H1 (cell line): ENCODE data around the gene RFPL1. TPM values are rescaled to one million over a fixed set of nuclear protein-coding genes. Genes with fewer than 3 reads are reported as not detected.

ENCODE experiments used
- CTCF ChIA-PET: fragments of 300-600 bp; sonication (Branson Sonifier 250); formaldehyde crosslinking; loops from one replicate; lab custom pipeline; 2021; ENCODE audit not compliant: partially characterized antibody; lab: Charles Lee
- POLR2A ChIA-PET: fragments of 300-600 bp; sonication (Branson Sonifier 250); formaldehyde crosslinking; loops from one replicate; lab custom pipeline; 2021; ENCODE audit warnings: inconsistent platforms; ENCODE audit not compliant: partially characterized antibody; lab: Charles Lee
- DNase-seq, 2 experiments: peaks; one replicate each; pipeline versions ENCODE4 v3.0.0 to v3.0.0-alpha.2; 2010 to 2022; ENCODE audit warnings: low spot score in 2 of 2, low read depth in 1 of 2, mixed read lengths in 1 of 2
- FAIRE-seq: peaks from 2 replicates; lab custom pipeline; 2011; peaks lifted over from hg19 to GRCh38; lab: Jason Lieb, UNC
- H2AFZ ChIP-seq: 2 replicates; pipeline ENCODE4 v1.8.1; 2012; ENCODE audit warnings: low read length, inconsistent platforms
- H2AK5ac ChIP-seq: 2 replicates; pipeline ENCODE4 v1.6.1; 2013; ENCODE audit warnings: low read depth, low read length
- H2BK120ac ChIP-seq: replicated peaks from 2 replicates; pipeline ENCODE3; 2013; ENCODE audit warnings: low read depth, low read length, inconsistent platforms
- H2BK12ac ChIP-seq: 2 replicates; pipeline ENCODE4 v1.6.1; 2013; ENCODE audit warnings: low read depth, low read length
- H2BK15ac ChIP-seq: 2 replicates; pipeline ENCODE4 v1.6.1; 2013; ENCODE audit warnings: low read length
- H2BK20ac ChIP-seq: 2 replicates; pipeline ENCODE4 v1.6.1; 2013; ENCODE audit warnings: low read length
- H2BK5ac ChIP-seq: 2 replicates; pipeline ENCODE4 v1.6.1; 2013; ENCODE audit warnings: low read depth, low read length
- H3K14ac ChIP-seq: 2 replicates; pipeline ENCODE4 v1.6.1; 2013; ENCODE audit warnings: inconsistent platforms; ENCODE audit not compliant: insufficient read length
- H3K18ac ChIP-seq: 2 replicates; pipeline ENCODE4 v1.6.1; 2013; ENCODE audit warnings: low read length; ENCODE audit errors: extremely low read depth
- H3K23ac ChIP-seq: 2 replicates; pipeline ENCODE4 v1.6.1; 2013; ENCODE audit warnings: inconsistent platforms; ENCODE audit not compliant: insufficient read length
- H3K23me2 ChIP-seq: 2 replicates; pipeline ENCODE4 v1.6.1; 2013; ENCODE audit warnings: low read depth, low read length
- H3K27ac ChIP-seq: 2 replicates; pipeline ENCODE4 v1.6.1; 2011; ENCODE audit warnings: low read depth, low read length, inconsistent platforms
- H3K27me3 ChIP-seq, 4 experiments: replicated peaks in 1 of 4; 1 replicate in 1 of 4; 2 replicates in 3 of 4; pipeline versions ENCODE4 v1.6.1 to v1.8.1; 2011 to 2013; ENCODE audit warnings: low read length in 3 of 4, mild to moderate bottlenecking in 3 of 4, inconsistent platforms in 2 of 4, mixed read lengths in 2 of 4, moderate library complexity in 1 of 4; ENCODE audit not compliant: control insufficient read depth in 3 of 4, insufficient read depth in 3 of 4; ENCODE audit errors: extremely low read depth in 1 of 4
- H3K36me3 ChIP-seq, 4 experiments: 2 replicates each; pipeline versions ENCODE4 v1.6.1 to v1.8.1; 2011 to 2013; ENCODE audit warnings: mild to moderate bottlenecking in 4 of 4, low read length in 3 of 4, moderate library complexity in 2 of 4, control low read depth in 1 of 4, inconsistent platforms in 1 of 4; ENCODE audit not compliant: insufficient read depth in 4 of 4, control insufficient read depth in 2 of 4
- H3K4ac ChIP-seq: replicated peaks from 2 replicates; pipeline ENCODE3; 2013; ENCODE audit warnings: low read length, low read depth, mixed read lengths, inconsistent platforms; ENCODE audit not compliant: insufficient read length
- H3K4me1 ChIP-seq, 4 experiments: replicated peaks in 1 of 4; 1 replicate in 1 of 4; 2 replicates in 3 of 4; pipeline versions ENCODE4 v1.6.1 to v1.8.1; 2011 to 2013; ENCODE audit warnings: low read length in 3 of 4, inconsistent platforms in 2 of 4, mixed read lengths in 1 of 4; ENCODE audit not compliant: insufficient read depth in 4 of 4, control insufficient read depth in 3 of 4
- H3K4me2 ChIP-seq, 2 experiments: 2 replicates each; pipeline versions ENCODE4 v1.6.1 to v1.8.1; 2011 to 2013; ENCODE audit warnings: low read depth in 2 of 2, low read length in 2 of 2, control low read depth in 1 of 2, inconsistent platforms in 1 of 2, mild to moderate bottlenecking in 1 of 2; ENCODE audit not compliant: insufficient read depth in 1 of 2
- H3K4me3 ChIP-seq, 4 experiments: fragments of 200-600, 300-600 bp in 1 of 4; sonication (generic), shearing (Covaris generic), sonication (Bioruptor Twin) in 1 of 4; 2 replicates each; pipeline versions ENCODE4 v1.5.1 to v1.8.1; 2011 to 2016; ENCODE audit warnings: low read length in 4 of 4, low read depth in 3 of 4, control low read depth in 2 of 4, inconsistent platforms in 2 of 4, mild to moderate bottlenecking in 2 of 4, mixed read lengths in 1 of 4, moderate library complexity in 1 of 4; ENCODE audit not compliant: insufficient read depth in 2 of 4; ENCODE audit errors: extremely low read depth in 1 of 4
- H3K56ac ChIP-seq: replicated peaks from 2 replicates; pipeline ENCODE3; 2013; ENCODE audit warnings: low read depth, mild to moderate bottlenecking, mixed read lengths, low read length, inconsistent platforms; ENCODE audit not compliant: insufficient read length
- H3K79me1 ChIP-seq: 2 replicates; pipeline ENCODE4 v1.6.1; 2013; ENCODE audit warnings: low read depth, low read length, control low read depth
- H3K79me2 ChIP-seq, 2 experiments: 2 replicates each; pipeline versions ENCODE4 v1.6.1 to v1.8.1; 2012 to 2013; ENCODE audit warnings: low read length in 2 of 2, mild to moderate bottlenecking in 2 of 2, inconsistent platforms in 1 of 2; ENCODE audit not compliant: insufficient read depth in 2 of 2, control insufficient read depth in 1 of 2
- H3K9ac ChIP-seq, 4 experiments: replicated peaks in 1 of 4; 1 replicate in 1 of 4; 2 replicates in 3 of 4; pipeline versions ENCODE4 v1.6.1 to v1.8.1; 2011 to 2013; ENCODE audit warnings: low read depth in 3 of 4, low read length in 3 of 4, control low read depth in 2 of 4, mild to moderate bottlenecking in 2 of 4, moderate library complexity in 2 of 4, inconsistent platforms in 1 of 4; ENCODE audit errors: extremely low read depth in 1 of 4
- H3K9me3 ChIP-seq, 2 experiments: 2 replicates each; pipeline versions ENCODE4 v1.6.1 to v1.8.1; 2012 to 2013; ENCODE audit warnings: mild to moderate bottlenecking in 2 of 2, moderate library complexity in 2 of 2, control low read depth in 1 of 2, inconsistent platforms in 1 of 2, low read depth in 1 of 2, low read length in 1 of 2, mixed read lengths in 1 of 2; ENCODE audit not compliant: insufficient read depth in 2 of 2
- H4K20me1 ChIP-seq, 2 experiments: replicated peaks in 1 of 2; 2 replicates each; pipeline versions ENCODE3 to v1.8.1; 2011 to 2013; ENCODE audit warnings: inconsistent platforms in 2 of 2, low read length in 2 of 2, mild to moderate bottlenecking in 1 of 2; ENCODE audit not compliant: insufficient read depth in 2 of 2, control insufficient read depth in 1 of 2
- H4K5ac ChIP-seq: 2 replicates; pipeline ENCODE4 v1.6.1; 2013; ENCODE audit warnings: low read length, low read depth, mixed read lengths, inconsistent platforms; ENCODE audit not compliant: insufficient read length
- H4K8ac ChIP-seq: 2 replicates; pipeline ENCODE4 v1.8.0; 2013; ENCODE audit warnings: mild to moderate bottlenecking, moderate library complexity, low read length, inconsistent platforms; ENCODE audit not compliant: insufficient read depth; ENCODE audit errors: extremely low read depth
- H4K91ac ChIP-seq: replicated peaks from 2 replicates; pipeline ENCODE3; 2013; ENCODE audit warnings: low read length, mixed read lengths, inconsistent platforms; ENCODE audit not compliant: insufficient read length
- CREB1 ChIP-seq: IDR thresholded peaks from 2 replicates; pipeline ENCODE4 v1.6.1; 2012; ENCODE audit warnings: inconsistent platforms
- JUN ChIP-seq: IDR thresholded peaks from 2 replicates; pipeline ENCODE4 v1.6.1; 2011; ENCODE audit warnings: low read depth, mild to moderate bottlenecking, improper control_type of control experiment, low read length
- RAD21 ChIP-seq, 2 experiments: IDR thresholded peaks in 1 of 2; conservative IDR thresholded peaks in 1 of 2; 2 replicates each; pipeline ENCODE4 v1.6.1; 2011; ENCODE audit warnings: low read depth in 2 of 2, low read length in 2 of 2, improper control_type of control experiment in 1 of 2, inconsistent platforms in 1 of 2, mild to moderate bottlenecking in 1 of 2, moderate library complexity in 1 of 2
- SIRT6 ChIP-seq: IDR thresholded peaks from one replicate; pipeline ENCODE4 v1.7.1; 2012; ENCODE audit warnings: low read length, inconsistent platforms
- WGBS, 2 experiments: shearing (Covaris generic) in 1 of 2; methylation state at CpG; one replicate each; pipeline versions ENCODE4 v1.1.6 to v1.1.7; 2013 to 2015; ENCODE audit warnings: low lambda C conversion rate in 2 of 2, mixed read lengths in 2 of 2, inconsistent platforms in 1 of 2, low coverage in 1 of 2, missing lambda C conversion rate in 1 of 2; ENCODE audit not compliant: insufficient replicate concordance in 2 of 2, insufficient coverage in 1 of 2, insufficient read length in 1 of 2; ENCODE audit errors: extremely low coverage in 1 of 2, missing lambda C conversion rate in 1 of 2; 5-methylcytosine and 5-hydroxymethylcytosine counted together
- polyA plus RNA-seq, 7 experiments: library from polyadenylated mRNA; depleted of rRNA in 3 of 7; stranded (reverse) in 5 of 7; unstranded in 2 of 7; fragments of >200 nt in 5 of 7; fragments of 200-250 nt in 2 of 7; gene quantifications; 1 replicate in 5 of 7; 2 replicates in 1 of 7; 4 replicates in 1 of 7; pipeline versions ENCODE4 v1.2.1 to v1.2.3, GENCODE V29; 2011 to 2013; ENCODE audit warnings: missing spikeins in 2 of 7, mixed read lengths in 2 of 7
- total RNA-seq: library from RNA; stranded (reverse); fragmentation: NEBNext Ultra II Directional; extraction: Animal tissue kit (Norgen Biotek cat#: 25700); gene quantifications from 2 replicates; pipeline ENCODE4 v1.2.1, GENCODE V29; 2021

Gene RFPL1
- total and polyA plus RNA-seq, 2 of the 8 experiments (the other 6 are each of a cell fraction or from before 2014, with no cell fraction given) = not detected

DNA sequence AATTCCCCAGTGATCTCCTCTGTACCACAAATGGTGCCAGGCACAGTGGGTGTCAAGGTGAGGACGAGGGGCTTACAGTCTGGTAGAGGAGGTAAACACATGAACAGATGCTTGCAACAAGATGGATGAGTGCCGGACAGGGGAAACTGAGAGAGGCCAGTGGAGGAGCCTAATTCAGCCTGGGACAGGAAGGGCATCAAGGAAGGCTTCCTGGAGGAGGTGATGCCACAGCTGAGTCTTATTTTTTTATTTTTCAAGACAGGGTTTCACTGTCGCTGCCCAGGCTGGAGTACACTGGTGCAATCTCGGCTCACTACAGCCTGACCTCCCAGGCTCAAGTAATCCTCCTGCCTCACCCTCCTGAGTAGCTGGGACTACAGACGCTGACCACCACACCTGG is 22.9 kb downstream of the RFPL1 start:
- H2BK120ac ChIP-seq = no peak overlapping the region
- TF ChIP-seq JUN (no peak), RAD21 (IDR thresholded peaks at IDR 0.05 in 1 of 2, conservative IDR thresholded peaks at IDR 0.05 in 1 of 2; ENCODE audit: low read depth in 2 of 2, low read length in 2 of 2) (no peak), CREB1 (no peak), SIRT6 (no peak)

More for the DNA sequence above, 22.9 kb downstream of the RFPL1 start:
- H3K27me3 ChIP-seq = no peaks in the 10 kb centered on the region
- ChIA-PET POLR2A (no interaction called here), CTCF (interaction anchor here (0.7 to 7.0 kb wide), 4 partner anchors 10 to 1534 kb away, joined by 3 to 39 read pairs (median 4); partner anchors contain the start of gene RFPL1)
- H3K79me1 ChIP-seq = no peaks in the 10 kb centered on the region
- H3K4me1 ChIP-seq = peaks cover 0 to 4% (median 0%) of the 10 kb centered on the region in 4 experiments; a peak in 2 of 7 replicates
- H3K79me2 ChIP-seq = no peaks in the 10 kb centered on the region
- H3K23ac ChIP-seq = no peak overlapping the region
- H2BK15ac ChIP-seq = no peak overlapping the region
- no peak overlapping the region for H4K91ac ChIP-seq
- no peak overlapping the region for H3K14ac ChIP-seq
- no peak overlapping the region for H2AK5ac ChIP-seq
- H2AFZ ChIP-seq = no peak overlapping the region
- no peak overlapping the region for H3K4ac ChIP-seq
- no peak overlapping the region for H3K56ac ChIP-seq
- no peak overlapping the region for H4K5ac ChIP-seq
- WGBS, 2 experiments = 90% methylated on average over 5 of the region's 5 CpGs; no CpG with 5 or more reads in 1 of the 2 experiments
- H3K27ac ChIP-seq = no peak overlapping the region
- no peak overlapping the region for H2BK20ac ChIP-seq
- no peak overlapping the region for H3K9ac ChIP-seq
- no peak overlapping the region for H2BK5ac ChIP-seq
- no peaks in the 10 kb centered on the region for H3K36me3 ChIP-seq
- H4K20me1 ChIP-seq = no peaks in the 10 kb centered on the region
- no peak overlapping the region for H3K4me3 ChIP-seq
- no peak overlapping the region for H3K4me2 ChIP-seq
- FAIRE-seq = no peak
- H3K23me2 ChIP-seq = no peaks in the 10 kb centered on the region
- no peak for DNase-seq
- H4K8ac ChIP-seq = no peak overlapping the region
- no peak overlapping the region for H3K18ac ChIP-seq
- no peak overlapping the region for H2BK12ac ChIP-seq
- no peaks in the 10 kb centered on the region for H3K9me3 ChIP-seq
